GM21360 (cell line): ENCODE data around the gene KCNF1.

Source experiments
- ATAC-seq: cut with Tn5 transposase; IDR thresholded peaks from one replicate; pipeline ENCODE4 v1.9.1; 2021; ENCODE audit warnings: mild to moderate bottlenecking, moderate library complexity; ENCODE audit not compliant: unreplicated experiment

KCNF1 gene

GRCh38 chr2:10879624-10880585 lies 31.8 kb upstream of the KCNF1 start:
- ATAC-seq: no peak

- ATAC-seq: no peak
Observed at GRCh38 chr2:10880586-10881321, 31.0 kb upstream of the KCNF1 start.

- no peak for ATAC-seq
Observed at GRCh38 chr2:10882568-10882967, 29.2 kb upstream of the KCNF1 start.

GRCh38 chr2:10883066-10883465 lies 28.7 kb upstream of the KCNF1 start:
- ATAC-seq: no peak

GRCh38 chr2:10883801-10884478 lies 27.8 kb upstream of the KCNF1 start:
- ATAC-seq: no peak

GRCh38 chr2:10884574-10884975 lies 27.2 kb upstream of the KCNF1 start:
- no peak for ATAC-seq

- no peak for ATAC-seq
Observed at GRCh38 chr2:10885094-10885860, 26.5 kb upstream of the KCNF1 start.

GRCh38 chr2:10887476-10887875 lies 24.3 kb upstream of the KCNF1 start:
- ATAC-seq: no peak

- no peak for ATAC-seq
Observed at GRCh38 chr2:10889651-10890215, 22.0 kb upstream of the KCNF1 start.

GRCh38 chr2:10890706-10891270 lies 20.9 kb upstream of the KCNF1 start:
- no peak for ATAC-seq

GRCh38 chr2:10891390-10891789 lies 20.3 kb upstream of the KCNF1 start:
- ATAC-seq: no peak

GRCh38 chr2:10891848-10892247 lies 19.9 kb upstream of the KCNF1 start:
- ATAC-seq: no peak

- ATAC-seq: no peak
Observed at GRCh38 chr2:10892316-10892715, 19.4 kb upstream of the KCNF1 start.

GRCh38 chr2:10892796-10893350 lies 18.9 kb upstream of the KCNF1 start:
- no peak for ATAC-seq

- no peak for ATAC-seq
Observed at GRCh38 chr2:10894264-10894935, 17.3 kb upstream of the KCNF1 start.

GRCh38 chr2:10895231-10895630 lies 16.5 kb upstream of the KCNF1 start:
- no peak for ATAC-seq

GRCh38 chr2:10897956-10898355 lies 13.8 kb upstream of the KCNF1 start:
- ATAC-seq: no peak

- no peak for ATAC-seq
Observed at GRCh38 chr2:10900216-10901109, 11.3 kb upstream of the KCNF1 start.
